ENCODE results near the gene PBX1.

The PBX1 gene

DNA sequence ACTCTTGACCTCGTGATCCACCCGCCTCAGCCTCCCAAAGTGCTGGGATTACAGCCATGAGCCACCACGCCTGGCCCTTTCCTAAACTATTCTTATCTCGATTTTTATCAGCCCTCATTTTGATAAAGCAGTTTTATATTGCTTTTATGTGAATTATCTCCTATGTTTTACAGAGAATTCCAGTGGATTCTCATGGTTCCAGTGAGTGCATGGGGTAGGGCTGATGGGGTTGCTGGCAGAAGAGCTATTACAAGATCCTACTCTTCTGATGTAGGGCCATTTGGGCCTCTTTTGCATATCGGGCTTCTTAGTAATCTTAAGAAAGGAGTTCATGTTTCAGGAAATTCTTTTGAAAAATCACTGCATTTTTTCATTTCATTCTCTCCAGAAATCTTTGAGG is 187.6 kb downstream of the PBX1 start:
- TF ChIP-seq EZH2 (IDR thresholded peaks at IDR 0.05; ENCODE audit: borderline replicate concordance, low read depth, low read length, severe bottlenecking) = no peak
- TF ChIP-seq, protein P1, sequence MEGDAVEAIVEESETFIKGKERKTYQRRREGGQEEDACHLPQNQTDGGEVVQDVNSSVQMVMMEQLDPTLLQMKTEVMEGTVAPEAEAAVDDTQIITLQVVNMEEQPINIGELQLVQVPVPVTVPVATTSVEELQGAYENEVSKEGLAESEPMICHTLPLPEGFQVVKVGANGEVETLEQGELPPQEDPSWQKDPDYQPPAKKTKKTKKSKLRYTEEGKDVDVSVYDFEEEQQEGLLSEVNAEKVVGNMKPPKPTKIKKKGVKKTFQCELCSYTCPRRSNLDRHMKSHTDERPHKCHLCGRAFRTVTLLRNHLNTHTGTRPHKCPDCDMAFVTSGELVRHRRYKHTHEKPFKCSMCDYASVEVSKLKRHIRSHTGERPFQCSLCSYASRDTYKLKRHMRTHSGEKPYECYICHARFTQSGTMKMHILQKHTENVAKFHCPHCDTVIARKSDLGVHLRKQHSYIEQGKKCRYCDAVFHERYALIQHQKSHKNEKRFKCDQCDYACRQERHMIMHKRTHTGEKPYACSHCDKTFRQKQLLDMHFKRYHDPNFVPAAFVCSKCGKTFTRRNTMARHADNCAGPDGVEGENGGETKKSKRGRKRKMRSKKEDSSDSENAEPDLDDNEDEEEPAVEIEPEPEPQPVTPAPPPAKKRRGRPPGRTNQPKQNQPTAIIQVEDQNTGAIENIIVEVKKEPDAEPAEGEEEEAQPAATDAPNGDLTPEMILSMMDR (IDR thresholded peaks at IDR 0.05; ENCODE audit: borderline replicate concordance, extremely low read depth, low read length, poor library complexity, severe bottlenecking) = no peak
- Histone ChIP-seq H3K36me3 (ENCODE audit: insufficient read depth, low read length) (no peaks in the 10 kb centered on the region), H3K9ac (ENCODE audit: low read depth, low read length) (no peak overlapping the region), H3K4me2 (ENCODE audit: insufficient read depth, low read length) (no peak overlapping the region), H3K4me3 (ENCODE audit: low read depth in 1 of 2, low read length in 2 of 2) (no peak overlapping the region), H3K4me1 (ENCODE audit: insufficient read depth, low read length) (no peaks in the 10 kb centered on the region), H3K27me3 (ENCODE audit: insufficient read depth, low read length, poor library complexity) (no peaks in the 10 kb centered on the region), H3K79me2 (ENCODE audit: insufficient read depth, low read length) (no peaks in the 10 kb centered on the region), H4K20me1 (ENCODE audit: insufficient read depth, low read length) (no peaks in the 10 kb centered on the region), H3K9me3 (ENCODE audit: insufficient read depth, low read length, severe bottlenecking) (no peaks in the 10 kb centered on the region), H2AFZ (ENCODE audit: low read depth, low read length) (no peak overlapping the region), H3K27ac (ENCODE audit: low read length) (no peak overlapping the region)
- DNase-seq = no peak
- no peak for ATAC-seq (ENCODE audit: insufficient read depth, low read depth)

GRCh38 chr1:164748253-164748899 is 189.4 kb downstream of the PBX1 start:
- TF ChIP-seq, protein P1 (IDR thresholded peaks at IDR 0.05; ENCODE audit: borderline replicate concordance, extremely low read depth, low read length, poor library complexity, severe bottlenecking) = no peak
- TF ChIP-seq EZH2 (IDR thresholded peaks at IDR 0.05; ENCODE audit: borderline replicate concordance, low read depth, low read length, severe bottlenecking) = no peak
- H3K4me2 ChIP-seq (ENCODE audit: insufficient read depth, low read length) = no peak overlapping the region
- no peak for ATAC-seq (ENCODE audit: insufficient read depth, low read depth)
- H4K20me1 ChIP-seq (ENCODE audit: insufficient read depth, low read length) = no peaks in the 10 kb centered on the region
- no peak overlapping the region for H3K9ac ChIP-seq (ENCODE audit: low read depth, low read length)
- no peaks in the 10 kb centered on the region for H3K27me3 ChIP-seq (ENCODE audit: insufficient read depth, low read length, poor library complexity)
- H3K27ac ChIP-seq (ENCODE audit: low read length) = no peak overlapping the region
- DNase-seq = no peak
- H3K4me1 ChIP-seq (ENCODE audit: insufficient read depth, low read length) = no peaks in the 10 kb centered on the region
- H2AFZ ChIP-seq (ENCODE audit: low read depth, low read length) = no peak overlapping the region
- no peaks in the 10 kb centered on the region for H3K79me2 ChIP-seq (ENCODE audit: insufficient read depth, low read length)
- no peak overlapping the region for H3K4me3 ChIP-seq (ENCODE audit: low read depth in 1 of 2, low read length in 2 of 2)
- no peaks in the 10 kb centered on the region for H3K9me3 ChIP-seq (ENCODE audit: insufficient read depth, low read length, severe bottlenecking)
- no peaks in the 10 kb centered on the region for H3K36me3 ChIP-seq (ENCODE audit: insufficient read depth, low read length)

- Histone ChIP-seq H3K4me2 (ENCODE audit: insufficient read depth, low read length) (no peak overlapping the region), H3K4me1 (ENCODE audit: insufficient read depth, low read length) (no peaks in the 10 kb centered on the region), H4K20me1 (ENCODE audit: insufficient read depth, low read length) (no peaks in the 10 kb centered on the region), H3K4me3 (ENCODE audit: low read depth in 1 of 2, low read length in 2 of 2) (no peak overlapping the region), H3K27me3 (ENCODE audit: insufficient read depth, low read length, poor library complexity) (no peaks in the 10 kb centered on the region), H3K36me3 (ENCODE audit: insufficient read depth, low read length) (no peaks in the 10 kb centered on the region), H3K27ac (ENCODE audit: low read length) (no peak overlapping the region), H3K79me2 (ENCODE audit: insufficient read depth, low read length) (no peaks in the 10 kb centered on the region), H2AFZ (ENCODE audit: low read depth, low read length) (no peak overlapping the region), H3K9ac (ENCODE audit: low read depth, low read length) (no peak overlapping the region), H3K9me3 (ENCODE audit: insufficient read depth, low read length, severe bottlenecking) (no peaks in the 10 kb centered on the region)
- DNase-seq (no peak), ATAC-seq (ENCODE audit: insufficient read depth, low read depth) (no peak)
- no peak for TF ChIP-seq EZH2 (IDR thresholded peaks at IDR 0.05; ENCODE audit: borderline replicate concordance, low read depth, low read length, severe bottlenecking)
- TF ChIP-seq, protein P1 (IDR thresholded peaks at IDR 0.05; ENCODE audit: borderline replicate concordance, extremely low read depth, low read length, poor library complexity, severe bottlenecking) = no peak
Observed at GRCh38 chr1:164753521-164754077, 194.6 kb downstream of the PBX1 start.

Measured in DND-41 (cell line).